NCI-H446 (cell line): ENCODE measurements around the gene TP53RK.

Source experiments
- DNase-seq, 2 experiments: peaks; one replicate each; lab custom pipeline; 2025; lab: John Stamatoyannopoulos, UW

Gene TP53RK

DNA sequence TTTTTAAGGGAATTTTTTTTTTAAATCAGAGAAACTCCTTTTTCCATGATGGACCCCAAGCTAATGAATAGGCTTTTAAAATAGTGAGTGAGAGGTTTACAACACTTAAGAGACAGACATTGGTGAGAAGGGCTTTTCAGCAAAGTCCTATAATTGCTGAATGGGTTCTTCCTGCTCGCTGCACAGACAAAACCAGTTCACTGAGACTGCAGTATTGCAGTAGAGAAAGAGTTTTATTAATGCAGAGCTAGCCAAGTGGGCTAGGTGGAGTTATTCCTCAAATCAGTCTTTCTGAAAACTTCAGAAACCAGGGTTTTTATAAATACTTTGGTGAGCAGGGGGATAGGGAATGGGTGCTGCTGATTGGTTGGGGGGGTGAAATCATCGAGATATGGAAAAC, 17.0 kb upstream of the TP53RK start:
- no peak for DNase-seq

DNA sequence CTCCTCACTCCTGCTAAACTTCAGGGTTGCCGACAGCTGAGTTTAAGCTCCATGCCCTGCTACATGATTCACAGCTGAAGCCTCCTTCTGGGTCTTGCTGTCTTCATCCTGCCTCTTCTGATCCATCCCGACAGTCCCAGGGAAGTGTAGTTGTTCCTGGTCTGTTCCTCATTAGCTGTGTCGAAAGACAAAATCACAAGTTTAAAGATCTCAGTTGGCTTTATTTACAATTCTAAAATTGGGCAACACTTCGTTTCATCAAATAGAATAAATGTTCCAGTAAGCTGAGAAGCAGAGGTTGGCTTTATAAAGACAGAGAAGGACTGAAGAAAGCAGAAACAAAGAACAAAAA, 16.1 kb upstream of the TP53RK start:
- no peak for DNase-seq

DNA sequence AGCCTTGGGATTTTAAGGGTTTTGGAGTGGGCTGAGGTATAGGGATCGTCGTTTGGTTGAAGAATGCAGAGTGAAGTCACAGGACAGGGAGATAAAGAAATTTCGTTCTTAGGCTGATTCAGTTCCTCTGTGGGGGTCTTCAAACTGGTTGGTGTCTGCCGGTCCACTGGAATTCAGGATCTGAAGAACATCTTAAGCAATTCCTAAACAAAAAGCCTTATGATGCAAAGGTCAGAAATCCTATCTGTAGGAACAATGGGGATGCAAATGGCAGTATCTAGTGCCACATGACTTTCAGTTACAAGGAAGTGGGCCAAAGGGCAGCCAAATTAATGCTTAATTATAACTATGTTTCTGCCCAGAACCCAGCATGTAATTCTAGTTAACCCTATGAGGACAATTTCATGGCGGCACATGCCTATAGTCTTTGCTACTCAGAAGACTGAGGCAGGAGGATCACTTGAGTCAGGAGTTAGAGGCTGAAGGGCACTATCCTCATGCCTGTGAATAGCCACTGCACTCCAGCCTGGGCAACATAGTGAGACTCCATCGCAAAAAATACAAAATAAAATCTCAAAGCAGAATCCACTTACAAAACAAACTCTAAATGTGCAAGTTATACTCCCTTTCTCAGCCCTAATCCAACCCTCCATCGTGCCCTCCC, 15.6 kb upstream of the TP53RK start:
- no peak for DNase-seq

DNA sequence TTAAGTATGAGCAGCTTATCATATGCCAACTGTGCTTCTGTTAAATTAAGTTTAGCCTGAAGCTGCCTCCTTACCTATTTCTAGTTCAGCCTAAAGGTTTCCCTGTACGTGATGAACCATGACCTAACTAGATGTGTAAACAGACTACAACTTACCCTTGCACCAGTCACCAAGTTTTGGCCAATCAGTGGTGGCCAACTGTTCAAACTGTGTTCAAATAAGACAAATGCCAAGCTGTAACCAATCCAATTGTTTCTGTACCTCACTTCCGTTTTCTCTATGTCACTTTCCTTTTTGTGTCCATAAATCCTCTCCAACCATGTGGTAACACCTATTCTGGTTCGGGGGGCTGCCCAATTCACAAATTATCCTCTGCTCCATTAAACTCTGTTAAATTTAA, 14.2 kb upstream of the TP53RK start:
- no peak for DNase-seq

DNA sequence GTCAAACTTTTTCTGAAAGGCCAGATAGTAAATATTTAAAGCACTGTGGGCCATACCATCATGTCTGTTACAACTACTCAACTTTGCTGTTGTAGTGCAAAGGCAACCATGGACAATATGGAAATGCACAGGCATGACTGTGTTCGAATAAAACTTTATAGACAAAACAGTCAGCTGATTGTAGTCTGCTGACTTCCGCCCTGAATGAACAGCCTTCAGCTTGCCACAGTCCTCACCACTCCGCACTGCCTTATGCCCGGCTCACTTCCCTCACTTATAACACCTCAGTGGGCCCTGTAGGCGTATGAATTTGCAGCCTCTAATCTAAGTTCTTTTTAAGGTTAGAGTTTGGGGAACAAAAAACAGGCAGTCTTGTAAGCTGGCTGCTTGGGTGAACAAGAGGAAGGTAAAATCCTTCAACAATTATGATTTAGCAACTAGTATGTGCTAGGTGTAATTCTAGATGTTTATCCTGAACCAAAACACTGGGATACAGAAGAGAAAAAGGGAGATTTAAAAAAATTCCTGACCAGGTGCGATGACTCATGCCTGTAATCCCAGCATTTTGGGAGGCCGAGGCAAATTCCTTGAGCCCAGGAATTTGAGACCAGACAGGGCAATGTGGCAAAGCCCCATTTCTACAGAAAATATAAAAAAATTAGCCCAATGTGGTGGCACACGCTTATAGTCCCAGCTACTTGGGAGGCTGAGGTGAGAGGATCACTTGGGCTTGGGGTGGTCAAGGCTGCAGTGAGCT, 13.4 kb upstream of the TP53RK start:
- no peak for DNase-seq

DNA sequence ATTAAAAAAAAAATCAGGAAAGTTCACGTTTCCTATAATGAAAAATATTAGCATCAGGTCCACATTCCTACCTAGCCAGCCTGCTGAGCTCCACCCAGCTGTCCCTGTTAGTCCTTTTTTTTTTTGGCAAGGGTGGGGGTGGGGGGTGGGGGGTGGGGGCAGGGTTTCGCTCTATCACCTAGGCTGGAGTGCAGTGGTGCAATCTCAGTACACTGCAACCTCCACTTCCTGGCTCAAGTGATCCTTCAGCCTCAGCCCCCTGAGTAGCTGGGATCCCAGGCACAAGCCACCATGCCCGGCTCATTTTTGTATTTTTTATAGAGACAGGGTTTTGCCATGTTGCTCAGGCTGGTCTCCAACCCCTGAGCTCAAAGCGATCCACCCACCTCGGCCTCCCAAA, 12.7 kb upstream of the TP53RK start:
- no peak for DNase-seq

DNA sequence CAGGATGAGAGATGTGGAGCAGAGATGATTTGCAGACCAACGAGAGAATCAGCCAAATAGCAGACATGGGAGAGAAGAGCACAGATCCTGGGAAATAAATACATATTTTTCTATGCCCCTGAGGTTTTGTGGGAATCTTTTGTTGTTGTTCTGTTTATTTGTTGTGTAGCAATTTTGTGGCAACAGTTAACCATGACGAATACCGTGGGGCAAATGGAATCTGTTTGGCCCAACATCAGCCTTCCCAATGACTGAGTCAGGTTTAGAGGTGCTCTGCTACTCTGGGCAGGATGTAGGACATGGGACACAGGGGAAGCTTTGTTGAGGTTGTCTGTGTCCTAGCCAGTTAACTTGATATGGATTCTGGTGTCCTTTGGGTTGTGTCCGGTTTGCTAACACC, 12.3 kb upstream of the TP53RK start:
- DNase-seq = no peak

DNA sequence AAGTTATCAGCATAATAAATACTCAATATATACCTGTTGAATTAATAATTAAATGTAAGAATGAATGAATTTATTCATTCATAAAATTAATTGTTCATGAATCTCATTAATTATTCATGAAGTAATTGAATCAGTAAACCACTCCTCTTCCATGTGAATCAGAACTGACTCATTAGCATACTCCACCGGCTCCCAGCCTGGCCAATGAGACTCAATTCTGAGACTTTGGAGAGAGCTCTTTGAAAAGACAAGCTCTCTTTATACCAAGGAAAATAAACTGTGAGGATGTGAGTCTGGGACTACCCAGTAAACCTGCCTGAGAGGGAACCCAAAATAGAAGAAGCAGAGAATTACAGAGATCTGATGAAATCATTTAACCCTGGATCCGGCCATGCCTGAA, 11.8 kb upstream of the TP53RK start:
- no peak for DNase-seq

DNA sequence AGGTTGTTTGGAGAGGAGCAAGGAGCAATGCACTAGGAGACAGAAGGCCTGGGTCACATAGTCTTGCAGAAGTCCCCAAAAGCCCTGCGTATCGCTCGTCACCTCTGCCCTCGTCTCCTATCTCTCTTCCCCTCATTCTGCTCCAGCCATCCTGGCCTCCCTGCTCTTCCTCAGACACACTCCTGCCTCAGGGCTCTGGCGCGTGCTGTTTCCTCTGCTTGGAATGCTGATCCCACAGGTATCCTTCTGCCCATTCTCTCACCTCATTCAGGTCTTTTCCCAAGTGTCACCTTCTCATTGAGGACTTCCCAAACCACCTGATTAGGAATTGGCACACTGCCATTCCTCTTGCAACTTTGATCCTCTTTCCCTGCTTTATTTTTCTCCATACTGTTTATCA, 11.2 kb upstream of the TP53RK start:
- no peak for DNase-seq

DNA sequence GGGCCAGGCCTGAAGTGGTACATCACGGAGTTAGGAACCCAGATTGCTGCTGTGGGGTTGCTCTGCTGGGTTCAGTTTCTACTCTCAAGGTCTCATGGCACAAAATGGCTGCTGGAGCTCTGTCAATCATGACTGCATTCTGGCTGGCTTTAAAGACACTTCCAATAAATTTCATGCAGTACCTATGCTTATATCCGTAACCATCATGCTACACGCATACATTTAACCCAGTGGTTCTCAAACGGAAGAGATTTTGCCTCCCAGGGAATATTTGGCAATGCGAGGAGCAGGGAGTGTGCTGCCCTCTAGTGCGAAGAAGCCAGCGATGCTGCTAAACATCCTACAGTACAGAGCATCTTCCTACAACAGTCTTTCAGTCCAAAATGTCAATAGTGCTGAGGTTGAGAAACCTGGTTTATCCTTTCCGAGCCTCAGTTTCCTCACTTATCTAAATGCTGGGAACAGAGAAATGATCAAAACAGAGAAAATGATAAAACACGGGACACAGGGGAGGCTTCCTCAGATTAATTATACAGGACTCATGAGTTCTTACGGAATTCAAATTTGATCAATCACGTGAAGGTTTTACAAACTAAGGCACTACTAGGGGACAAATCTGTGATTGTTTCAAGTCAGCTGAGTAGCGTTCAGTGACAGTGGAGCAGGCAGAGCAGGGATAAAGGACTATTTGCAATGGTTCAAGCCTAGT, 10.6 kb upstream of the TP53RK start:
- peak in 1 of 2 experiments; percentile 22 for DNase-seq

DNA sequence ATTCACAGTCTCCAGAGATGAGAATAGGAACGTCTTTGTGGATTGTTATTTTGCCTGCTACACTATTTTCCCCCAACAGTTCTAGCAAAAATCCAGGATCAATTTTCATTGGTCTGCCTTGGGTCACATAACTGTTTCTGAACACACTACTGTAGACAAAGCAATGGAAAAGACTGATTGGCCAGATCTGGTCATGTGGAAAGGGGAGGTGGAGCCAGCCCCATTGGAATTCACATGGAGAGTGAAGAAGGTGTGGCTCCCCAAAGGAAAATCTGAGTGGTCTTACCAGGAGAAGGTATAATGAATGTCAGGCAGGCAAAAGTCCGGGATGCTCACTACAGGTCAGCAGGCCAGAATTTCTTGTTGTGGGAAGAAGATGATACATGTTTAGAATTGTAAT, 9.5 kb upstream of the TP53RK start:
- no peak for DNase-seq

DNA sequence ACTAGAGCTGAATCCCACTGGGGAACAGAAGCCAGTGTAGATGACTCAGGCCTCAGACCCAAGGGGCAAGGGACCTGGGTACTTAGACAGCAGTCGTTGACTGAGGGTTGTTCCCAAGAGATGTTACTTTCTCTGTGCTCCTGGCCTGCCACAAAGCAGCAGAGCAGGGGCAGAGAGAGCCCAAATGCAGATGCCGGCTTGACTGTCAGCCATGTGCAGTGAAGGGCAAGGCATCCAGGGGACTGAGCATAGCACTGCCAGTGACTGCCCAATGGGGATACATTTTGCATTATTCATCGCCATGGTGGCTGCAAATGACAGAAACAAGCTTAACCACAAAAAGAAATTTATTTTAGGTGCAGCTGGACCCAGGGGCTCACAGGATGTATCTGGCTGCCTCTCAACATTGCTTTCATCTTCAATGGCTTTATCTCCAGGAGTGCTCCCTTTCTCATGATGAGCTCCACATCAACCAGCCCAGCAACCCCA, 7.6 kb upstream of the TP53RK start:
- no peak for DNase-seq

DNA sequence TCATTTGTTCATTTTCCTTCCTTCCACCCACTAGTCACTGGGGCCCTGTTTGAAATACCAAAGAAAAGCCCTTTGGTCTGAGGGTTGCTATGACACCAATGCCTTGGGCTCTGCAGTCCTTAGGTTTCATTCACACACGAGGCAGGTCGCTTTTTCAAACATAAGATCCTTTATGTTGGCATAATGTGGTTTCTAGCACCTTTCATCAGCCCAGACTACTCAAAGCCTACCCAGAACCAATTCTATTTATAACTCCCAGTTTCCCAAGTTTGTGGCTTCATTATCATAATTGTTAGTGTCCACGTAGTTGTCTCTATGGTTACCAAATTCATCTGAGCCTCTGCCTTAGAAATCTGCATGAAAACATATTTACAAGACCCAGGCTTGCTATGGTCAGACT, 6.6 kb upstream of the TP53RK start:
- no peak for DNase-seq

DNA sequence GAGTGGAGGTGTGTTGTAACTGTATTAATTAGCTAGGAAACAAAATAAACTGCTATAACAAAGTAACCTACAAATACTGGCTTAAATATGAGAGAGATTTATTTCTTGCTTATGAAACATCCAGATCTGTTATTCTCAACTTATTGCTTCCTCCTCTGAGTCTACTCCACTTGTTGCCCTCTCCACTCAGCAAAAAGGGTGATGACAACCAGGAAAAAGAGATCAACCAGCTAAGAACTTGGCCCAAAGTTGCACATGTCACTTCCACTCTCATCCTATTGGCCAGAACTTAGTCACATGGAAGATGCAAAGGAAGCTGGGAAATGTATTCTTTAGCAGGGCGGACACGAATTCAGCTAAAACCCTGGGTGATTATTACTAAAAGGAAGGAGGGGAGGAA, 5.2 kb upstream of the TP53RK start:
- DNase-seq = peak in 1 of 2 experiments; percentile 69

DNA sequence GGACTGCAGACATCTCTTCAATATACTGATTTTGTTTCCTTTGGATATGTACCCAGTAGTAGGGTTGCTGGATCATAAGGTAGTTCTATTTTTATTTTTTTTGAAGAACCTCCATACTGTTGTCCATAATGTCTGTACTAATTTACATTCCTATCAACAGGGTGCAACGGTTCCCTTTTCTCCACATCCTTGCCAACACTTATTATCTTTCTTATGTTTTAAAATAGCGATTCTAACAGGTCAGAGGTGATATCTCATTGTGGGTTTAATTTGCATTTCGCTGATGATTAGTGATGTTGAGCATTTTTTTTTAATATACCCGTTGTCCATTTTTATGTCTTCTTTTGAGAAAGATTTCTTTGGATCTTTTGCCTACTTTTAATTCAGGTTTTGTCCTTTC, 2.0 kb upstream of the TP53RK start:
- DNase-seq = no peak

DNA sequence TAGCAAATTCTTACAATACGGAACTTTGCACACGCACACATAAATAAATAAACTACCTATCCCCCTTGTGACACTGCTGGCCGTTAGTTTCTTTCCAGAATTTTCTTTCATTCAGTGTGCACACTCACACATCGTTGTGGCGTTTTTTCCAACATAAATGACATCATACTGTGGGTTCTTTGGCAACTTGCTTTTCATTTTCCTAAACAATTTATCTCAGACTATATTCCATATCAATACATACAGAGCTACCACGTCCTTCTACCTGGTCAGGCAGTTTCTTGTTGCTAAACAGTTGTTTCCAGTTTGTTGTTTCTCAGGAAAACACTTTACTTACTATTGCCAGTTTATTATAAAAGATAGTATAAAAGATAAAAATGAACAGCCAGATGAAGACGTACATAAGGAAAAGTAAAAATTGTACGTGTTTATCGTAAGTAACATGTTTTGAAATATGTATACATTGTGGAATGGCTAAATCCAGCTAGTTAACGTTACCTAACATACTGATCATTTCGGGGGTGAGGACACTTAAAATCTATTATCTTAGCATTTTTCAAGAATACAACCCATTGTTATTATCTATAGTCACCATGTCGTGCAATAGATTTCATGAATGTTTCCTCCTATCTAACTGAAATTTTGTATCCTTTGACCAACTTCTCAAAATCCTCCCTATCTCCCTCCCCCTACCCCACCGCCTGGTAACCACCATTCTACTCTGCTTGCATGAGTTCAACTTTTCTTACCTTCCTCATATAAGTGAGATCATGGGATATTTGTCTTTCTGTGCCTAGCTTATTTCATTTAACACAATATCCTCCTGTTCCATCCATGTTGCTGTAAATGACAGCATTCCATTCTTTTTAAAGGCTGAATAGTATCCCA, 1.2 kb upstream of the TP53RK start:
- no peak for DNase-seq

DNA sequence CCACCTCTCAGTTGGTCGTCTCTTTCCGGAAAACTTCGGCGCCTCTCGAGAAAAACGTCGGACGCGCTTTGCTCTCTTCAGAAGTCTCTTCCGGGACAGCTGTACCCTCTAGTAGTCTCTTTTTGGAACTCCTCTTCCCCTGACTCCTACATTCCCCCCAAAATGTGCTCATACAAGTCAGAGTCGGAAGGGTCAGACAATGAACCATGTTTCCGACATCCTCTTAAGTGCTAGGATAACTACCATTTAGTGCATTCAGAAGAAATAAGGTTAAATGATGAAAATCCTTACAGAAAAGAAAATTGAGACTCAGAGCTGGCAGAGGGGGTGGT, 476 bp upstream of the TP53RK start:
- DNase-seq = no peak

DNA sequence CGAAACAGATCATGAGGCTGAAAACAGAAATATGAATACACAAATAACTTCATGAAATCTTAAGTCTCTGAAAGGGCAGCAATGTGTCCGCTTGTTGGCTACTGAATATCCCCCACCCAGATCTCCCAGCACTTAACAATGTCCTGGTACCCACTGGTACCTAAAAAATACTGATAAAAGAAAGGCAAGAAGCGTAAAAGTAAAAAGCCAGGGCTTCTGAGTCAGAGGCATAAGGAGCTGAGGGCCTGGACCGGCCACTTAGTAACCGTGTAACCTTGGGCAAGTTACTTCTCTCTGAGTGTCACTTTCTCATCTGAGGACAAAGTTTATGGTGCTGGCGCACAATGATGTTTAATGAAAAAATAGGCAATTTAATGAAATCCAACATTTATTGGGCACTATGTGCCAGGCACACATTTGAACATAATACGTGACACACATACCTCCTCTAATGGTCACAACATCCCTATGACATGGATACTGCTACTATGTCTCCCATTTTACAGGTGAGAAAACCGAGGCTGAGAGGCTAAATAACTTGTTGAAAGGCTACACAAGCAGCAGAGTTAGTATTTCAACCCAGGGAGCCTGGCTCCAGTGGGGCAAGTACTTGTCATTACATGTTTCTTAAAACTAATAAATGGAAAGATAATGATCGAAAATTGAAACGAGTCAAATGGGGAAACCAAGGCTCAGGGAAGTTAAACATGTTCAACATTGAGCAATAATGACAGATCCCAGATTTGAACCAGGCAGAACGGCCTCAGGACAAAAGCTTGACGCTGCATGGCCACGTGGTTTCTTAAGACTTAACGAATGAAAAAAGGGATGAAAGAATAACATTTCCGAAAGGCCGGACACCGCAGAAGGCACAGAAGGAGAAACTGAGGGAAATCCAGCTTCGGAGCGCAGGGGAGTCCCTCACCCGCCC, 828 bp downstream of the TP53RK start:
- DNase-seq = peak; percentile 39 to 54

DNA sequence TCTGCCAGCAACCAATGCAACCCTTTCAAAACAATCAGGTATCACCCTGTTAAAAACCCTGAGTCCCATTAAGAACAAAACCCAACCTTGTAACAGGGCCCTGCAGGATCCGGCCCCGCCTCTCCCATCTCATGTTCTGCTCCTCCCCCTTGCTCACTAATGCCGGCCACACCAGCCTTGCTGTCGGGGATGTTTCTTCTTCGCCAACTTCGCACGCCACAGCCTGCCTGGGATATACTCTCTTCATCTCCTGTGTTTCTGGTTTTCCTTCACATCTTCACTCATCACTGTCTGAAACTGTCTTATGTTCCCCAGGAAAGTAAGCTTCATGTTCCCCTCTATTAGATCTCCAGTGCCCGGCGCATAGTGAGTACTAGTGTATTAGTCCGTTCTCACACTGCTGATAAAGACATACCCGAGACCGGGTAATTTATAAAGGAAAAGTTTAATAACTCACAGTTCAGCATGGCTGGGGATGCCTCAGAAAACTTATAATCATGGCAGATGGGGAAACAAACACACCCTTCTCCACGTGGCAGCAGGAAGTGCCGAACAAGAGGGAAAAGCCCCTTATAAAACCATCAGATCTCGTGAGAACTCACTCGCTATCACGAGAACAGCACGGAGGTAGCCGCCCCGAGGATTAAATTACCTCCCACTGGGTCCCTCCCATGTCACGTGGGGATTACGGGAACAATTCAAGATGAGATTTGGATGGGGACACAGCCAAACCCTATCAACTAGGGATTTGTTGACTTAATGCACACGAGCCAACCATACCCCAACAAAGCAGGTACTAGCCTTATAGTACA, 5.1 kb downstream of the TP53RK start:
- DNase-seq = no peak

DNA sequence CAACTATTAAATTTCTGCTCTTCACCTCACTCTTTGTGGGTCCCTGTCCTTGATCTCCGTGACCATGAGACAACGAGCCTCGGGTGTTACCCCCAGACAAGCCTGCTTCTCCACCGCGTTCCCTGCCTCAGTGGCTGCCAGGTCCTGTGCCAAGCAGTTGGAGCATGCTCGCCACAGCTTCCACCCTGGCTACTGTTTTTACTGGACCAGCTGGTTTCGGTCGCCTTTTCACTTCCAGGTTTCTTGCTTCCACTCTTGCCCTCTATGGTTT, 5.6 kb downstream of the TP53RK start:
- no peak for DNase-seq
